HepG2 (cell line): ENCODE measurements around the gene ATP5F1A. TPM values are rescaled to one million over a fixed set of nuclear protein-coding genes. Genes with fewer than 3 reads are reported as not detected.

ENCODE experiments used
- GATAD1 ChIP-seq: IDR thresholded peaks from 2 replicates; pipeline ENCODE4 v1.6.1; 2016; ENCODE audit warnings: missing genetic modification reagents, missing compliant biosample characterization
- HOXA7 ChIP-seq: sonication (generic); formaldehyde crosslinking; IDR thresholded peaks from 2 replicates; pipeline ENCODE4 v1.8.1; 2022; ENCODE audit warnings: mild to moderate bottlenecking, missing genetic modification reagents, moderate library complexity
- MATR3 ChIP-seq: sonication (generic); formaldehyde crosslinking; IDR thresholded peaks from 2 replicates; pipeline ENCODE4 v1.4.0; 2020; ENCODE audit warnings: missing genetic modification reagents
- NFIC ChIP-seq: IDR thresholded peaks from 2 replicates; pipeline ENCODE4 v1.6.1; 2012; ENCODE audit warnings: mild to moderate bottlenecking, low read length, inconsistent platforms
- RFX1 ChIP-seq: fragments of 450-650 bp; IDR thresholded peaks from 2 replicates; pipeline ENCODE4 v1.6.1; 2017
- SUZ12 ChIP-seq: fragments of 150-350 bp; IDR thresholded peaks from 2 replicates; pipeline ENCODE4 v1.6.1; 2014; ENCODE audit warnings: low read depth, low read length
- TIGD3 ChIP-seq: sonication (generic); formaldehyde crosslinking; IDR thresholded peaks from 2 replicates; pipeline ENCODE4 v1.5.1; 2020; ENCODE audit warnings: mild to moderate bottlenecking, missing genetic modification reagents, borderline replicate concordance
- ZNF331 ChIP-seq: sonication (generic); formaldehyde crosslinking; IDR thresholded peaks from 2 replicates; pipeline ENCODE4 v1.4.0; 2020; ENCODE audit warnings: missing genetic modification reagents
- ZNF367 ChIP-seq: sonication (generic); formaldehyde crosslinking; IDR thresholded peaks from 2 replicates; pipeline ENCODE4 v1.4.0; 2020; ENCODE audit warnings: missing genetic modification reagents, borderline replicate concordance
- ZNF564 ChIP-seq: sonication (generic); formaldehyde crosslinking; IDR thresholded peaks from 2 replicates; pipeline ENCODE4 v1.8.1; 2023; ENCODE audit warnings: mild to moderate bottlenecking, missing genetic modification reagents
- ZNF749 ChIP-seq: sonication (generic); formaldehyde crosslinking; IDR thresholded peaks from 2 replicates; pipeline ENCODE4 v1.8.0; 2022; ENCODE audit warnings: mild to moderate bottlenecking, missing genetic modification reagents, moderate library complexity, borderline replicate concordance
- polyA plus RNA-seq, 8 experiments: library from polyadenylated mRNA; depleted of rRNA in 3 of 8; stranded (reverse) in 7 of 8; unstranded in 1 of 8; fragments of >200 nt; fragmentation: Illumina TruSeq in 4 of 8; extraction: Trizol in 4 of 8; gene quantifications; 2 replicates each; pipeline versions ENCODE4 v1.2.1 to v1.2.3, GENCODE V29; 2011 to 2016; ENCODE audit warnings: low read depth in 4 of 8, missing spikeins in 1 of 8, mixed read lengths in 1 of 8; ENCODE audit not compliant: insufficient read depth in 1 of 8
- total RNA-seq, 5 experiments: library from RNA; depleted of rRNA; stranded (reverse); fragments of >200 nt; fragmentation: Illumina TruSeq; extraction: Trizol; gene quantifications; 2 replicates each; pipeline ENCODE4 v1.2.3, GENCODE V29; 2016; ENCODE audit warnings: low read depth in 1 of 5
- TF ChIP-seq, protein P1 (sequence below): sonication (generic); formaldehyde crosslinking; IDR thresholded peaks from 2 replicates; pipeline ENCODE4 v1.4.0; 2020; ENCODE audit warnings: missing genetic modification reagents
- TF ChIP-seq, protein P2 (sequence below): sonication (generic); formaldehyde crosslinking; IDR thresholded peaks from 2 replicates; pipeline ENCODE4 v1.8.0; 2023; ENCODE audit warnings: mild to moderate bottlenecking, missing genetic modification reagents
- TF ChIP-seq, protein P3 (sequence below): sonication (generic); formaldehyde crosslinking; IDR thresholded peaks from 2 replicates; pipeline ENCODE4 v1.4.0; 2020; ENCODE audit warnings: missing genetic modification reagents
- TF ChIP-seq, protein P4 (sequence below): sonication (generic); formaldehyde crosslinking; IDR thresholded peaks from 2 replicates; pipeline ENCODE4 v1.4.0; 2020; ENCODE audit warnings: missing genetic modification reagents

ATP5F1A gene
- total and polyA plus RNA-seq, 2 of the 13 experiments (the other 11 are each of a cell fraction or from before 2014, with no cell fraction given): 459 to 922 TPM

- TF ChIP-seq, protein P1, sequence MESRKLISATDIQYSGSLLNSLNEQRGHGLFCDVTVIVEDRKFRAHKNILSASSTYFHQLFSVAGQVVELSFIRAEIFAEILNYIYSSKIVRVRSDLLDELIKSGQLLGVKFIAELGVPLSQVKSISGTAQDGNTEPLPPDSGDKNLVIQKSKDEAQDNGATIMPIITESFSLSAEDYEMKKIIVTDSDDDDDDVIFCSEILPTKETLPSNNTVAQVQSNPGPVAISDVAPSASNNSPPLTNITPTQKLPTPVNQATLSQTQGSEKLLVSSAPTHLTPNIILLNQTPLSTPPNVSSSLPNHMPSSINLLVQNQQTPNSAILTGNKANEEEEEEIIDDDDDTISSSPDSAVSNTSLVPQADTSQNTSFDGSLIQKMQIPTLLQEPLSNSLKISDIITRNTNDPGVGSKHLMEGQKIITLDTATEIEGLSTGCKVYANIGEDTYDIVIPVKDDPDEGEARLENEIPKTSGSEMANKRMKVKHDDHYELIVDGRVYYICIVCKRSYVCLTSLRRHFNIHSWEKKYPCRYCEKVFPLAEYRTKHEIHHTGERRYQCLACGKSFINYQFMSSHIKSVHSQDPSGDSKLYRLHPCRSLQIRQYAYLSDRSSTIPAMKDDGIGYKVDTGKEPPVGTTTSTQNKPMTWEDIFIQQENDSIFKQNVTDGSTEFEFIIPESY (CRISPR knock-in tag): no peak
- no peak for TF ChIP-seq ZNF367 (CRISPR knock-in tag)
- TF ChIP-seq, protein P2, sequence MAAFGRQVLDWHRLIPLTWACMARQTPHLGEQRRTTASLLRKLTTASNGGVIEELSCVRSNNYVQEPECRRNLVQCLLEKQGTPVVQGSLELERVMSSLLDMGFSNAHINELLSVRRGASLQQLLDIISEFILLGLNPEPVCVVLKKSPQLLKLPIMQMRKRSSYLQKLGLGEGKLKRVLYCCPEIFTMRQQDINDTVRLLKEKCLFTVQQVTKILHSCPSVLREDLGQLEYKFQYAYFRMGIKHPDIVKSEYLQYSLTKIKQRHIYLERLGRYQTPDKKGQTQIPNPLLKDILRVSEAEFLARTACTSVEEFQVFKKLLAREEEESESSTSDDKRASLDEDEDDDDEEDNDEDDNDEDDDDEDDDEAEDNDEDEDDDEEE (CRISPR knock-in tag): no peak
- no peak for TF ChIP-seq ZNF749 (CRISPR knock-in tag)
- TF ChIP-seq MATR3 (CRISPR knock-in tag): no peak
- TF ChIP-seq TIGD3 (CRISPR knock-in tag): no peak
- peak; percentile 79; the same call in 1 of the 2 replicates for TF ChIP-seq ZNF331 (CRISPR knock-in tag)
- no peak for TF ChIP-seq GATAD1
- TF ChIP-seq SUZ12: no peak
- TF ChIP-seq HOXA7 (CRISPR knock-in tag): no peak
- TF ChIP-seq NFIC: peak; percentile 77; the same call in 1 of the 2 replicates
- TF ChIP-seq RFX1: no peak
- TF ChIP-seq, protein P3, sequence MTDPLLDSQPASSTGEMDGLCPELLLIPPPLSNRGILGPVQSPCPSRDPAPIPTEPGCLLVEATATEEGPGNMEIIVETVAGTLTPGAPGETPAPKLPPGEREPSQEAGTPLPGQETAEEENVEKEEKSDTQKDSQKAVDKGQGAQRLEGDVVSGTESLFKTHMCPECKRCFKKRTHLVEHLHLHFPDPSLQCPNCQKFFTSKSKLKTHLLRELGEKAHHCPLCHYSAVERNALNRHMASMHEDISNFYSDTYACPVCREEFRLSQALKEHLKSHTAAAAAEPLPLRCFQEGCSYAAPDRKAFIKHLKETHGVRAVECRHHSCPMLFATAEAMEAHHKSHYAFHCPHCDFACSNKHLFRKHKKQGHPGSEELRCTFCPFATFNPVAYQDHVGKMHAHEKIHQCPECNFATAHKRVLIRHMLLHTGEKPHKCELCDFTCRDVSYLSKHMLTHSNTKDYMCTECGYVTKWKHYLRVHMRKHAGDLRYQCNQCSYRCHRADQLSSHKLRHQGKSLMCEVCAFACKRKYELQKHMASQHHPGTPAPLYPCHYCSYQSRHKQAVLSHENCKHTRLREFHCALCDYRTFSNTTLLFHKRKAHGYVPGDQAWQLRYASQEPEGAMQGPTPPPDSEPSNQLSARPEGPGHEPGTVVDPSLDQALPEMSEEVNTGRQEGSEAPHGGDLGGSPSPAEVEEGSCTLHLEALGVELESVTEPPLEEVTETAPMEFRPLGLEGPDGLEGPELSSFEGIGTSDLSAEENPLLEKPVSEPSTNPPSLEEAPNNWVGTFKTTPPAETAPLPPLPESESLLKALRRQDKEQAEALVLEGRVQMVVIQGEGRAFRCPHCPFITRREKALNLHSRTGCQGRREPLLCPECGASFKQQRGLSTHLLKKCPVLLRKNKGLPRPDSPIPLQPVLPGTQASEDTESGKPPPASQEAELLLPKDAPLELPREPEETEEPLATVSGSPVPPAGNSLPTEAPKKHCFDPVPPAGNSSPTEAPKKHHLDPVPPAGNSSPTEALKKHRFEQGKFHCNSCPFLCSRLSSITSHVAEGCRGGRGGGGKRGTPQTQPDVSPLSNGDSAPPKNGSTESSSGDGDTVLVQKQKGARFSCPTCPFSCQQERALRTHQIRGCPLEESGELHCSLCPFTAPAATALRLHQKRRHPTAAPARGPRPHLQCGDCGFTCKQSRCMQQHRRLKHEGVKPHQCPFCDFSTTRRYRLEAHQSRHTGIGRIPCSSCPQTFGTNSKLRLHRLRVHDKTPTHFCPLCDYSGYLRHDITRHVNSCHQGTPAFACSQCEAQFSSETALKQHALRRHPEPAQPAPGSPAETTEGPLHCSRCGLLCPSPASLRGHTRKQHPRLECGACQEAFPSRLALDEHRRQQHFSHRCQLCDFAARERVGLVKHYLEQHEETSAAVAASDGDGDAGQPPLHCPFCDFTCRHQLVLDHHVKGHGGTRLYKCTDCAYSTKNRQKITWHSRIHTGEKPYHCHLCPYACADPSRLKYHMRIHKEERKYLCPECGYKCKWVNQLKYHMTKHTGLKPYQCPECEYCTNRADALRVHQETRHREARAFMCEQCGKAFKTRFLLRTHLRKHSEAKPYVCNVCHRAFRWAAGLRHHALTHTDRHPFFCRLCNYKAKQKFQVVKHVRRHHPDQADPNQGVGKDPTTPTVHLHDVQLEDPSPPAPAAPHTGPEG (CRISPR knock-in tag): no peak
- TF ChIP-seq ZNF564 (CRISPR knock-in tag): 0 out of 2 replicates have a peak, but pooled peaks have one; percentile 62
- TF ChIP-seq, protein P4, sequence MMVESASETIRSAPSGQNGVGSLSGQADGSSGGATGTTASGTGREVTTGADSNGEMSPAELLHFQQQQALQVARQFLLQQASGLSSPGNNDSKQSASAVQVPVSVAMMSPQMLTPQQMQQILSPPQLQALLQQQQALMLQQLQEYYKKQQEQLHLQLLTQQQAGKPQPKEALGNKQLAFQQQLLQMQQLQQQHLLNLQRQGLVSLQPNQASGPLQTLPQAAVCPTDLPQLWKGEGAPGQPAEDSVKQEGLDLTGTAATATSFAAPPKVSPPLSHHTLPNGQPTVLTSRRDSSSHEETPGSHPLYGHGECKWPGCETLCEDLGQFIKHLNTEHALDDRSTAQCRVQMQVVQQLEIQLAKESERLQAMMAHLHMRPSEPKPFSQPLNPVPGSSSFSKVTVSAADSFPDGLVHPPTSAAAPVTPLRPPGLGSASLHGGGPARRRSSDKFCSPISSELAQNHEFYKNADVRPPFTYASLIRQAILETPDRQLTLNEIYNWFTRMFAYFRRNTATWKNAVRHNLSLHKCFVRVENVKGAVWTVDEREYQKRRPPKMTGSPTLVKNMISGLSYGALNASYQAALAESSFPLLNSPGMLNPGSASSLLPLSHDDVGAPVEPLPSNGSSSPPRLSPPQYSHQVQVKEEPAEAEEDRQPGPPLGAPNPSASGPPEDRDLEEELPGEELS (CRISPR knock-in tag): peak; percentile 88
Measured at GRCh38 chr18:46051731-46052461, 46.2 kb downstream of the ATP5F1A start (continued).
